Measurements from ENCODE around the gene SCD5. TPM values are rescaled to one million over a fixed set of nuclear protein-coding genes. Genes with fewer than 3 reads are reported as not detected.
A peak's percentile ranks its signal among the peaks of the same experiment; 100 is the strongest.

The SCD5 gene
- total and polyA plus RNA-seq, 2 of the 4 experiments (the other 2 are of a cell fraction), result 12.4 to 13.5 TPM

DNA sequence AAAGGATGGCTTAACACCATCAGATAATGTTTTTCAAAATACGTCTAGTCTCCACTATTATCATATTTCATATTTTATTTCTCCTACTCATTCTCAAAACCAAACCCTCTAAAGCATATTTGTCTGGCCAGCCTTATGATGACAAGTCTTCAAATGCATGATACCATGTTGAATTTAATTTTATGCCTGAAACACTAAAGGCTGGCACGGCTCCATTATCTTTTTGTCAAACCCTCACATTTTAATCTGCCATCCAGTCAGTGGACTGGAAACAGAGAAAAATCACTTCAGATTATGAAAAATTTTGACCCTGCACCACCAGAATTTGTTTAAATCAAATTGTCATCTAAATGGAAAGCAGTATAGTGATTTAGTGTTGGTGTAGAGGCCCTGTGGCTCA, 42.9 kb downstream of the SCD5 start:
- TF ChIP-seq, protein P1, sequence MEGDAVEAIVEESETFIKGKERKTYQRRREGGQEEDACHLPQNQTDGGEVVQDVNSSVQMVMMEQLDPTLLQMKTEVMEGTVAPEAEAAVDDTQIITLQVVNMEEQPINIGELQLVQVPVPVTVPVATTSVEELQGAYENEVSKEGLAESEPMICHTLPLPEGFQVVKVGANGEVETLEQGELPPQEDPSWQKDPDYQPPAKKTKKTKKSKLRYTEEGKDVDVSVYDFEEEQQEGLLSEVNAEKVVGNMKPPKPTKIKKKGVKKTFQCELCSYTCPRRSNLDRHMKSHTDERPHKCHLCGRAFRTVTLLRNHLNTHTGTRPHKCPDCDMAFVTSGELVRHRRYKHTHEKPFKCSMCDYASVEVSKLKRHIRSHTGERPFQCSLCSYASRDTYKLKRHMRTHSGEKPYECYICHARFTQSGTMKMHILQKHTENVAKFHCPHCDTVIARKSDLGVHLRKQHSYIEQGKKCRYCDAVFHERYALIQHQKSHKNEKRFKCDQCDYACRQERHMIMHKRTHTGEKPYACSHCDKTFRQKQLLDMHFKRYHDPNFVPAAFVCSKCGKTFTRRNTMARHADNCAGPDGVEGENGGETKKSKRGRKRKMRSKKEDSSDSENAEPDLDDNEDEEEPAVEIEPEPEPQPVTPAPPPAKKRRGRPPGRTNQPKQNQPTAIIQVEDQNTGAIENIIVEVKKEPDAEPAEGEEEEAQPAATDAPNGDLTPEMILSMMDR (conservative IDR thresholded peaks at IDR 0.05; ENCODE audit: low read depth, low read length), result no peak
- TF ChIP-seq CEBPB (IDR thresholded peaks at IDR 0.05; ENCODE audit: low read depth, low read length) (no peak), FOS (IDR thresholded peaks at IDR 0.05; ENCODE audit: low read depth, low read length) (no peak), RCOR1 (IDR thresholded peaks at IDR 0.05; ENCODE audit: insufficient replicate concordance, low read length) (no peak), POLR2A (IDR thresholded peaks at IDR 0.05; ENCODE audit: low read depth, low read length) (no peak), RFX5 (IDR thresholded peaks at IDR 0.05; ENCODE audit: low read depth, low read length) (no peak), RAD21 (IDR thresholded peaks at IDR 0.05; ENCODE audit: low read length) (no peak), MXI1 (IDR thresholded peaks at IDR 0.05; ENCODE audit: borderline replicate concordance, low read depth, low read length) (no peak), NFE2L2 (IDR thresholded peaks at IDR 0.05; ENCODE audit: low read depth, low read length) (no peak), CHD1 (IDR thresholded peaks at IDR 0.05; ENCODE audit: low read depth, low read length) (no peak), BHLHE40 (IDR thresholded peaks at IDR 0.05; ENCODE audit: low read depth, low read length) (no peak), SMC3 (IDR thresholded peaks at IDR 0.05; ENCODE audit: low read depth, low read length) (no peak), ELK1 (IDR thresholded peaks at IDR 0.05; ENCODE audit: borderline replicate concordance, low read depth, low read length) (no peak), MAZ (IDR thresholded peaks at IDR 0.05; ENCODE audit: borderline replicate concordance, low read depth, low read length) (no peak)
- TF ChIP-seq, protein P2, sequence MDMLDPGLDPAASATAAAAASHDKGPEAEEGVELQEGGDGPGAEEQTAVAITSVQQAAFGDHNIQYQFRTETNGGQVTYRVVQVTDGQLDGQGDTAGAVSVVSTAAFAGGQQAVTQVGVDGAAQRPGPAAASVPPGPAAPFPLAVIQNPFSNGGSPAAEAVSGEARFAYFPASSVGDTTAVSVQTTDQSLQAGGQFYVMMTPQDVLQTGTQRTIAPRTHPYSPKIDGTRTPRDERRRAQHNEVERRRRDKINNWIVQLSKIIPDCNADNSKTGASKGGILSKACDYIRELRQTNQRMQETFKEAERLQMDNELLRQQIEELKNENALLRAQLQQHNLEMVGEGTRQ (IDR thresholded peaks at IDR 0.05; ENCODE audit: low read depth, low read length), result no peak
- dilution Hi-C loops (cut with HindIII; ENCODE audit: low sequenced_read_pairs, unreplicated experiment), result no loop called here
- no peak overlapping the region for H2AFZ ChIP-seq (replicated peaks; ENCODE audit: low read length, poor library complexity)
- ChIA-PET POLR2A (ENCODE audit: unreplicated experiment) (no interaction called here), CTCF (no interaction called here)
- H2BK15ac ChIP-seq (ENCODE audit: low read depth, low read length), result no peak overlapping the region
- DNase-seq, result no peak
- H4K5ac ChIP-seq (ENCODE audit: low read depth, low read length), result no peak overlapping the region
- no peak overlapping the region for H3K18ac ChIP-seq (ENCODE audit: low read depth, low read length)
- H3K36me3 ChIP-seq (ENCODE audit: control insufficient read depth, insufficient read depth, low read length), result no peaks in the 10 kb centered on the region
- no peak overlapping the region for H3K56ac ChIP-seq (ENCODE audit: extremely low read depth, insufficient read depth, low read length)
- intact Hi-C loops (cut with micrococcal nuclease), result no loop called here
- H3K9me1 ChIP-seq (ENCODE audit: insufficient read depth, low read length), result no peaks in the 10 kb centered on the region
- no peak overlapping the region for H3K4me3 ChIP-seq (ENCODE audit: insufficient read depth, low read depth, low read length)
- WGBS, 2 experiments (ENCODE audit: extremely low coverage in 2 of 2, insufficient read length in 1 of 2), result 100% methylated on average over 1 of the region's 2 CpGs; no CpG with 5 or more reads in 1 of the 2 experiments
- H3K4me2 ChIP-seq (ENCODE audit: low read depth, low read length), result no peak overlapping the region
- no peak overlapping the region for H2AK5ac ChIP-seq (ENCODE audit: low read depth, low read length)
- H4K8ac ChIP-seq (ENCODE audit: low read depth in 2 of 2, low read length in 2 of 2), result no peak overlapping the region
- H3K14ac ChIP-seq (replicated peaks; ENCODE audit: low read depth, low read length), result no peak overlapping the region
- no peak overlapping the region for H3K4ac ChIP-seq (ENCODE audit: low read depth, low read length)
- no peaks in the 10 kb centered on the region; the same call in 1 of the 2 replicates for H4K20me1 ChIP-seq (ENCODE audit: insufficient read depth, low read length)
- H3K27ac ChIP-seq (ENCODE audit: insufficient read depth, low read length), result no peak overlapping the region
- no peak overlapping the region for H4K91ac ChIP-seq (ENCODE audit: insufficient read depth, low read depth, low read length)
- peaks cover 3 to 10% of the 10 kb centered on the region in 2 experiments; a peak in 2 of 4 replicates for H3K79me1 ChIP-seq (ENCODE audit: low read depth in 1 of 2, low read length in 2 of 2)
- no peak overlapping the region for H2BK20ac ChIP-seq (ENCODE audit: low read depth, low read length)
- in situ Hi-C loops (cut with MboI; ENCODE audit: low sequenced_read_pairs), result no loop called here
- H3K27me3 ChIP-seq (ENCODE audit: control insufficient read depth, insufficient read depth, low read length), result no peaks in the 10 kb centered on the region; the same call in 1 of the 2 replicates
- peaks cover 5% of the 10 kb centered on the region for H3K4me1 ChIP-seq (ENCODE audit: control insufficient read depth, insufficient read depth, low read length)
- H3K23ac ChIP-seq (ENCODE audit: low read depth, low read length), result no peak overlapping the region
- no peak overlapping the region for H2BK5ac ChIP-seq (ENCODE audit: low read depth, low read length, poor library complexity, severe bottlenecking)
- BruUV-seq (replicated peaks), result no TSS peak
- no peak for ATAC-seq (ENCODE audit: low read depth)
- H2AK9ac ChIP-seq (replicated peaks; ENCODE audit: low read depth, low read length, poor library complexity), result peak overlapping the region; percentile 44
- H3K9me3 ChIP-seq (ENCODE audit: control insufficient read depth, insufficient read depth, low read length), result no peaks in the 10 kb centered on the region
- H2BK120ac ChIP-seq (ENCODE audit: low read depth, low read length), result no peak overlapping the region
- no peak overlapping the region for H3K9ac ChIP-seq (ENCODE audit: low read depth, low read length)

All from IMR-90 (cell line).